Measurements from ENCODE around the gene PLD4.
"Not testable (repeated sequence)": the region's sequence is repeated elsewhere in the genome, so short reads cannot be mapped to it uniquely, and the experiment has no call there.

DNA sequence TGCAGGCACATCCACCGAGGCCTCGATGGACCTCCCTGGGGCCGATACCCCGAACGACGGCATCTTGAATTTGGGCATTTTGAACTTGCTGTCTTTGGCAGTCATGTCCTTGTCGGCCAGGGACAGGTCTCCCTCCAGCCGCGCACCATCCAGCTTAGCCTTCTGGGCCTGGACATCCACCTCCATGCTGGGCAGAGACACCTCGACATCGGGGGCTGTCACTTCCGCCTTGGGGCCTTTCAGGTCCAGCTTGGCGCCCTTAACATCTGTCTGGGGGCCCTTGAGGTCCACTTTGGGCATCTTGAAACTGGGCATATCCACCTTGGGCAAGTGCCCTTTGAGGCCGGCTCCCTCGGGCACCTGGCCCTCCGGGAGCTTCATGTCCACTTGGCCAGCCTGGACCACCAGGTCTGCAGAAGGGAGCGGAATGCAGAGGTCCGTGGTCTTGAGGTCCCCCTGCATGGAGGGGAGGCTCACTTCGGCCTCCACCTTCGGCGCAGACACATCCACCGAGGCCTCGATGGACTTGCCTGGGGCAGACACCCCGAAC is 24.8 kb downstream of the PLD4 start:
- not testable (repeated sequence) for TF ChIP-seq ZFP3, GLIS3 (CRISPR knock-in tag; IDR thresholded peaks at IDR 0.05)
